Measurements from ENCODE around the gene RPUSD1. TPM values are rescaled to one million over a fixed set of nuclear protein-coding genes. Genes with fewer than 3 reads are reported as not detected.

The RPUSD1 gene
- total RNA-seq, 4 donors from 2014 or later = 31.0 to 42.1 (median 37.4) TPM

- H3K36me3 ChIP-seq = no peaks in the 10 kb centered on the region
- H3K4me1 ChIP-seq = peaks cover 0 to 3% (median 1%) of the 10 kb centered on the region in 4 donors
- H3K27me3 ChIP-seq = peaks cover 0 to 21% of the 10 kb centered on the region in 2 donors
- no peak overlapping the region for H3K27ac ChIP-seq
- no peak for DNase-seq
- no peak for TF ChIP-seq CTCF (IDR thresholded peaks at IDR 0.05)
- no peaks in the 10 kb centered on the region for H3K9me3 ChIP-seq
- H3K4me3 ChIP-seq = no peak overlapping the region
Observed at GRCh38 chr16:802914-803753, 15.0 kb upstream of the RPUSD1 start.

- Histone ChIP-seq H3K9me3 (no peaks in the 10 kb centered on the region), H3K4me1 (peaks cover 0 to 3% (median 0%) of the 10 kb centered on the region in 4 donors), H3K4me3 (no peak overlapping the region), H3K27ac (no peak overlapping the region), H3K36me3 (no peaks in the 10 kb centered on the region), H3K27me3 (peaks cover 0 to 21% of the 10 kb centered on the region in 2 donors)
- TF ChIP-seq POLR2A (IDR thresholded peaks at IDR 0.05) = no peak
- no peak for TF ChIP-seq CTCF (IDR thresholded peaks at IDR 0.05)
- no peak for DNase-seq
Observed at GRCh38 chr16:802461-802860, 14.3 kb upstream of the RPUSD1 start.

GRCh38 chr16:801584-802363 is 13.6 kb upstream of the RPUSD1 start:
- TF ChIP-seq CTCF (IDR thresholded peaks at IDR 0.05) (no peak), POLR2A (IDR thresholded peaks at IDR 0.05) (no peak)
- peaks cover 0 to 21% of the 10 kb centered on the region in 2 donors for H3K27me3 ChIP-seq
- no peak for DNase-seq
- no peak overlapping the region for H3K4me3 ChIP-seq
- H3K4me1 ChIP-seq = peaks cover 0 to 3% (median 0%) of the 10 kb centered on the region in 4 donors
- no peaks in the 10 kb centered on the region for H3K9me3 ChIP-seq
- H3K36me3 ChIP-seq = no peaks in the 10 kb centered on the region
- no peak overlapping the region for H3K27ac ChIP-seq

- peaks cover 0 to 3% (median 0%) of the 10 kb centered on the region in 4 donors for H3K4me1 ChIP-seq
- H3K27me3 ChIP-seq = peaks cover 0 to 21% of the 10 kb centered on the region in 2 donors
- no peaks in the 10 kb centered on the region for H3K9me3 ChIP-seq
- DNase-seq = no peak
- no peak overlapping the region for H3K27ac ChIP-seq
- TF ChIP-seq POLR2A (IDR thresholded peaks at IDR 0.05) (no peak), CTCF (IDR thresholded peaks at IDR 0.05) (no peak)
- H3K36me3 ChIP-seq = no peaks in the 10 kb centered on the region
- no peak overlapping the region for H3K4me3 ChIP-seq
Observed at GRCh38 chr16:800834-801511, 12.8 kb upstream of the RPUSD1 start.

GRCh38 chr16:799948-800833 is 12.0 kb upstream of the RPUSD1 start, which contains the start of gene GNG13:
Gene GNG13 (minus strand): TSS chr16:800734. CDS start chr16:799077, 1,657 bp downstream.
- Histone ChIP-seq H3K9me3 (no peaks in the 10 kb centered on the region), H3K4me3 (no peak within 1 kb of the TSS), H3K36me3 (no peaks in the 10 kb centered on the region), H3K27ac (no peak within 1 kb of the TSS), H3K4me1 (peaks cover 0 to 3% (median 0%) of the 10 kb centered on the region in 4 donors), H3K27me3 (peaks cover 0 to 21% of the 10 kb centered on the region in 2 donors)
- TF ChIP-seq POLR2A (IDR thresholded peaks at IDR 0.05) (no peak), CTCF (IDR thresholded peaks at IDR 0.05) (no peak)
- DNase-seq = no peak

Measured in Peyer's patch (tissue), 4 donors.